T-helper 17 cell (primary cell): Measurements from ENCODE around the gene TTLL8. TPM values are rescaled to one million over a fixed set of nuclear protein-coding genes. Genes with fewer than 3 reads are reported as not detected.

Experiments used
- ATAC-seq: fragments of 150-1000 bp; cut with Tn5 transposase; 2 replicates; pipeline ENCODE4 v1.10.0; 2021; ENCODE audit warnings: mild to moderate bottlenecking, moderate library complexity
- DNase-seq, 3 donors: peaks; one replicate each; pipeline versions ENCODE4 v3.0.0 to v3.0.0-alpha.2; 2020 to 2021
- H3K9me3 ChIP-seq: one replicate; pipeline ENCODE4 v1.7.0; 2013; ENCODE audit warnings: low read length, mild to moderate bottlenecking; ENCODE audit not compliant: control insufficient read depth, poor library complexity, severe bottlenecking
- H3K27ac Mint-ChIP-seq: one replicate; pipeline ENCODE4 v1.8.0; 2022; ENCODE audit warnings: mild to moderate bottlenecking, moderate library complexity, mixed read lengths
- H3K27me3 Mint-ChIP-seq: one replicate; pipeline ENCODE4 v1.8.0; 2022; ENCODE audit warnings: mixed read lengths
- H3K36me3 Mint-ChIP-seq: one replicate; pipeline ENCODE4 v1.8.0; 2022; ENCODE audit warnings: low read depth, mixed read lengths
- H3K4me1 Mint-ChIP-seq: one replicate; pipeline ENCODE4 v1.8.0; 2022; ENCODE audit warnings: mild to moderate bottlenecking, mixed read lengths
- H3K4me3 Mint-ChIP-seq: one replicate; pipeline ENCODE4 v1.8.0; 2022; ENCODE audit warnings: mild to moderate bottlenecking, moderate library complexity, mixed read lengths
- total RNA-seq, 4 donors: library from RNA in 2 of 4; stranded (reverse) in 2 of 4; gene quantifications; one replicate each; pipeline ENCODE4 v1.2.3 and lab custom pipeline; 2022 to 2026

Gene TTLL8
- total RNA-seq, 2 donors from 2014 or later: not detected

DNA sequence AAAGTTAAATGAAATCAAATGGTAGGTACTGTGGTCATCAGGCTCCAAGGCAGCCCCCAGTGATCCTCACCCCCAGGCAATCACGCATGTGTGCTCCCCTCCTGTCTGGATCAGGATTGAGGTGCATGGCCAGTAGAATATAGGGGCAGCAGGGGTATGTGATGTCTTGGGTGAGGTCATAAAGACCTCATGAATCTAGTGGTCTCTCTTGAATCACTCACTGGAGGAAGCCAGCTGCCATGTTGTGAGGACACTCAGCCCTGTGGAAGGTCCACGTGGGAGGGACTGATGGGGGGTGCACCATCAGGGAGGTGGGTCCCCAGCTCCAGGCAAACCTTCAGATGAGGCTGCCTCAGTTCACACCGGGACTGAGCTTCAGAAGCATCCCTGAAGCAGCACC, 38.8 kb downstream of the TTLL8 start:
- Mint-ChIP-seq H3K4me3 (peak overlapping the region; percentile 0), H3K4me1 (peaks cover 15% of the 10 kb centered on the region), H3K27ac (no peak overlapping the region), H3K36me3 (peaks cover 2% of the 10 kb centered on the region), H3K27me3 (peaks cover 20% of the 10 kb centered on the region)
- ATAC-seq (no peak), DNase-seq (no peak)
- H3K9me3 ChIP-seq: no peaks in the 10 kb centered on the region

DNA sequence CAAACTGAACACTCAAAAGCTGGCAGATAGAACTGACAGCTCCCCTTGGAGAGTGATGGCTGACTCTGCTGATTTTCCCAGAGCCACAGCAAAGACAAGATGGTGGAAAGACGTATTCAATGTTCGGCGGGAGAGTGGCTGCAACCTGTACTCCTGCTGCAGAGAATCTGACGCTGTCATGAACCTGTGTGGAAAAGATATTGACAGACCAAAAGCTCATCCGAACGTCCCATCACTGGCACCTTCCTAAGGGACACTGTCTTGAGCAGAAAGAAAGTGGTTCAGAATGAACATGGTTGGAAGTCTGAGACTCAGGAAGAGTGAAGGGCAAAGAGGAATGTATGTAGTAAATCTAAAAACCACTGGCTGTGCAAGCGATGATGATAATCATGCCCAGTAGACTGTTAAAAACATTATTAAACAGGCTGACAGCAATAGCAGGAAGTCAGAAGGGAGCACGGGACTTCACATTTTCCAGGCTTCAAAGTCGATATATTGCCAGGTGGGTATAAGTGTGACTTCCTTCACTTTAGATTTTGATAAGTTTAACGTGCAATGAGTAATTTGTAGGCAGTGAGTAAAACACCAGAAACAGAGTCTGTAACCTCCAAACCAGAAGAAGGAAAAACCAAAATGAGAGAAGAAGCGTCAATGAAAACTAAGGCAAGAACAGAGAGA, 39.4 kb downstream of the TTLL8 start:
- Mint-ChIP-seq H3K36me3 (peaks cover 2% of the 10 kb centered on the region), H3K27ac (no peak overlapping the region), H3K4me1 (peaks cover 15% of the 10 kb centered on the region), H3K4me3 (peak overlapping the region; percentile 2), H3K27me3 (peaks cover 14% of the 10 kb centered on the region)
- no peak for DNase-seq
- no peaks in the 10 kb centered on the region for H3K9me3 ChIP-seq
- ATAC-seq: peak; percentile 64

DNA sequence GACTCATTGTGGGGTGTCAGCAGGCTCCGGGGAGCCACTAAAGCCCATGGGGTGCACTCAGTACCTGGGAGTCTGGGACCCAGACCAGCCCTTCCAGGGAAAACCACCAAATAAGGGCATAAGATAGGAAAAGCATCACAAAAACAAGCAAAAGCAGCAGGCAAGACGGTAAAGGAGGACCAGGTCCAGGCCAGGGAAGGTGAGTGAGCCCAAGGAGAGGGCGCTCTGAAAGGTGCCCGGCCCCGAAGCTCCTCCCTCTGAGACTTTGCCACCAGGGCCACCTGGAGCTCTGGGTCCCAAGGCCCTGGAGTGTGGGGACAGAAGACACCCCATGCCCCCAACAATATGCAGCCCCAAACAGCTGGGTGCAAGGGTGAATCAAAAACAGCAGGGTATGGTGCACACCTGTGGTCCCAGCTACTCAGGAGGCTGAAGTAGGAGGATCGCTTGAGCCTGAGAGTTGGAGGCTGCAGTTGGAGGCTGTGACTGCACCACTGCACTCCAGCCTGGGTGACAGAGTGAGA, 40.3 kb downstream of the TTLL8 start:
- peak overlapping the region; percentile 12 for H3K4me3 Mint-ChIP-seq
- H3K9me3 ChIP-seq: no peaks in the 10 kb centered on the region
- ATAC-seq (no peak), DNase-seq (no peak)
- H3K4me1 Mint-ChIP-seq: peaks cover 15% of the 10 kb centered on the region
- peaks cover 20% of the 10 kb centered on the region for H3K27me3 Mint-ChIP-seq
- H3K36me3 Mint-ChIP-seq: peaks cover 2% of the 10 kb centered on the region
- H3K27ac Mint-ChIP-seq: no peak overlapping the region

DNA sequence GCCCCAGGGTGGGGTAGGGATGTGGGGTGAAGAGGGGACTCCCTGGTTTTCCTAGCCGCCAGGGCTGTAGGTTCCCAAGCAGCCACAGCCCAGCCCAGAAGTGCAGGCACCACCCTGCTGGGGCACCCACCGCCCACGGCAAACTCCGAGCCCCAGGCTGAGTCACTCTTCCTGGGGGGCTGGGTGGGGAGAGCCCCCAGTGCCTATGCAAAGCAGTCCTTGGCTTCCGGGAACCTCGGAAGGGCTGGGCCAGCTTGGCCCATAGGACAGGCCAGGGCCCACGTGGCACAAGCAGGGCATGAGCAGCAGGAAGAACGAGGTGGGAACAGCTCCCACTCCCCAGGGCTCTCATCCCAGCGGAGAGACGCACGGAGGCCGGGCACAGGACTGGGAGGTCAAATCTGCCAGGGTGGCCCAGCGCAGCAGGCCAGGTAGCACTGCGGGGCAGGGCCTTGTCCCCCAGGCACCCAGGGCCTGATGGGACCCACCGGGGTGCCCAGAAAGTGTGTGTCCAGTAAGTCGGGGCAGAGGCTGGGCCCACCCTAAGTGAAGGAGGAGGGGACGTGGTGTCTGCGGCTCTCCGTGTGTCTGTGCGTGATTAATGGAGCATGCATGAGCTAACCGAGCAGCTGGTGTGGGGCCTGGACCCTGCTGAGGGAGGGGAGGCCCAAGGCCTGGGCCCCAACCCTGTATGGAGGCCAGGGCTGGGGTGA, 41.0 kb downstream of the TTLL8 start:
- Mint-ChIP-seq H3K27ac (no peak overlapping the region), H3K36me3 (peaks cover 2% of the 10 kb centered on the region), H3K4me3 (no peak overlapping the region), H3K27me3 (peaks cover 24% of the 10 kb centered on the region), H3K4me1 (peaks cover 15% of the 10 kb centered on the region)
- DNase-seq: no peak
- H3K9me3 ChIP-seq: no peaks in the 10 kb centered on the region
- peak; percentile 32 for ATAC-seq

DNA sequence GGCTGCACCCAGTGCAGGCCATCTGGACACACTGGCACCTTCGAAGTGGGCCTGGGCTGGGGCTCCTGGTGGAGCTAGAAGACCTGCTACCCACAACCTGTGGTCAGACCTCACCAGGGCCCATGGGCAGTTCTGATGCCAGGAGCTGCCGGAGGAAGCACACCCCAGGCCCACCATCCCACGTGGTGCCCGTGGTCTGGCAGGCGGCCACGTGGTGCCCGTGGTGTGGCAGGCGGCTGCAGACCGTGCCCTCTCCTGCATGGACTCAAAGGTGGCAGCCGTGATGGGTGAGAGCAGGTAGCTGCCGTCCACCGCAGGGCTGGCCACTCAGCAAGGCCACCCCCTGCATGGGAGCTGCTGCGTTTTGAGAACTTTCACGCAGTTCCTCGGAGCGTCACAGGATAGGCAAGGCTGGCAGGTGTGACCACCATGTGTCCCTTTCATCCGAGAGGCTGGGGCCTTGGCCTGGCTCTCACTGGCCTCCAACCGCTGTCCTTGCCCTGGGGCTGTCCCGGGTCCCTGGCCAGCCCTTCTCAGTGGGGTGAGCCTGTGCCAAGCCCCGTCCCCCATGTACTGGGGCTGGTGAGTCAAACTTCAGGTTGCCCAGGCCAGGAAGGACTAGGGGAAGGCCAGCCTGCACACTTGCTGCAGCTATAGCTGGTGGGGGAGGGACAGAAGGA, 41.6 kb downstream of the TTLL8 start:
- H3K9me3 ChIP-seq: no peaks in the 10 kb centered on the region
- H3K4me1 Mint-ChIP-seq: peaks cover 21% of the 10 kb centered on the region
- ATAC-seq (no peak), DNase-seq (no peak)
- H3K27me3 Mint-ChIP-seq: peaks cover 31% of the 10 kb centered on the region
- H3K4me3 Mint-ChIP-seq: no peak overlapping the region
- H3K36me3 Mint-ChIP-seq: peaks cover 4% of the 10 kb centered on the region
- no peak overlapping the region for H3K27ac Mint-ChIP-seq

DNA sequence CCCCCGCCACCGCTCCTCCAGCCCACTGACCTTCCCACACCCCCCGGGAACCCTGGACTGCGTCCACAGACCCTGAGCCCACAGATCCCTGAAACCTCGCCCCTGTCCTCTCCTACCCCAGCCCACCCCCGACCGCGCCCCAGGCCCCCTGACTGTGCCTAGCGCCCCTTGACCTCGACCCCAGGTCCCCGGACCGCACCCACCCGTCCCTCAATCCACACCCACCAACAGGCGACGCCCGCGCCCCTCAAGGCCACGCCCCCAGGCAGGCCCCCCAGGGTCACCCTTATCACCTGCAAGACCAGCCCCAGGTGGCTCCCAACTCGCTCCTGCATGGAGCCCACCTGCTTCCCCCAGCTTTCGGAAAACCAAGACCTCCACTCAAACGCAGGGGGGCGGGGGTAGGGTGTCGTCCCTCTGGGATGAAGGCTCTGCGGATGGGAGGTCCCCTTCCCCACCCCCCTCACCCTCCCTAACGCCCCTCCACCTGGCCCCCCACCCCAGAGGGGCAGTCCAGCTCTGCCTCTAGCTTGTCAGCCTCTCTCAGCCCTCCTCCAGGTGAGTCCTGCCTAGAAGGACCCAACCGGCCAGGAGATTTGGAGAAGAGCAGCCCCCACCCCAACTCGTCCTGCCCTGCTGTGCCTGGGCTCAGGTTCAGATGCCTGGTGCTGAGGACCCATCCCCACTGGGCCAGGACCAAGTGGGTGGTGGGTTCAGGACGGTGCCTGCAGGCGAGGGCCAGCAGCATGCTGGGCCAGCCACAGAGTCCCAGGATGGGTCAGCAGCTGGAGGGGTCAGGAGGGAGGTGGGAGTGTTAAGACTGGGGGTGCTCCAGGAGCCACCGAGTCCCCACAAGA, 42.4 kb downstream of the TTLL8 start:
- Mint-ChIP-seq H3K27ac (no peak overlapping the region), H3K36me3 (peaks cover 4% of the 10 kb centered on the region), H3K4me3 (peak overlapping the region; percentile 52), H3K27me3 (peaks cover 34% of the 10 kb centered on the region), H3K4me1 (peaks cover 23% of the 10 kb centered on the region)
- ATAC-seq: no peak
- H3K9me3 ChIP-seq: no peaks in the 10 kb centered on the region
- peak in 1 of 3 donors; percentile 7 for DNase-seq

DNA sequence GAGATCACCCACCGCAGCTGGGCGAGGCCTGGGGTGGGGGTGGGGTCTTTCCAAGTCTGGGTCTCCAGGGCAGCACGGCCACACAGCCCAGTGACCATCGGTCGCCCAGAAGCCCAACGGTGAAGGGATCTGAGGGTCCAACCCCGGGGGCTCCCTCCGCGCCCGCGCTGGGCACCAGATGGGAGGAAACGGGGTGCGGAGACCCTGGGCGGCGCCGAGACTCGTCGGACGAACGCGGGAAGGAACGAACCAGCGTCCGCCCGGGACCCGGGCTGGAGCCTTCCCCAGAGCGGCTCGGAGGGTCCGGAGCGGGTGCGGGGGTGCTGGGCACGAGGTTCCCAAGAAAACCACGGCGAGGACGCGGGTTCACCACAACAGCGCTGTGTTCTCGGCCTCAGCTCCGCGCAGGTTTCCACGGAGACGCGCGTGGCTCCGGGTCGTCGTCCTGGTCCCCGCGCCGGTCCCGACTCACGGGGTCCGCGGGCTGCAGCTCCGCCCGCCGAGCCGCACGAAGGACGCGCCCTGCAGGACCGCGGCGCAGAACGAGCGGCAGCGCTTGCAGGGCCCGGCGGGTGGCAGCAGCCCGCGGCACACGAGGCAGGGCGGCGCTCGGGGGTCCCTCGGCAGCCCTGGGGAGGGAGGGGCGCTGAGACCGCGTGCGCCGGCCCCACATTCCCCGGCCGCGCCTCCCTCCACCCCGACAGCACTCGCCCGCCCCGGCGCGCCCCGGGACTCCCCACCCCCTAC, 43.3 kb downstream of the TTLL8 start:
- Mint-ChIP-seq H3K36me3 (peaks cover 4% of the 10 kb centered on the region), H3K4me3 (peak overlapping the region; percentile 52)
- ATAC-seq: no peak

DNA sequence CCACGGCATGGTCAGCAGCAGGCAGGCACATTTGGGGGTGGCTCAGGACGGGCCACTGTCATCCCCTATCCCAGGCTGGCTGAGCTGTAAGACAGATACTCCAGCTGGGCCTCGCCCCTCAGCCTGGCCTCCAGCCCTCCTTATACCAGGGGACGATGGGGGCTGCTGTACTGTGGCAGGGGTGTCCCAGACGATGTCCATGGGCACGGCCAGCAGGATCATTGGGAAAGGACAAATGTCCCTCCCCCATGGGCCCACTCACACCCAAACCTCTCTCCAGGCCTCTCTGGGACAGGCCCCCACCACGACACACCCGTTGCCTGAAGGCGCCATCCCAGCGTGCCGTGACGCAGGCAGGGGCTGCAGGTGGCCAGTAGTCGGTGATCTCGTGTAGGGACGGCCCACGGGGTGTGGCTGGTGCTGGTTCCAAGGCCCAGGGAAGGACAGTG, 44.0 kb downstream of the TTLL8 start:
- Mint-ChIP-seq H3K4me3 (peak overlapping the region; percentile 28), H3K36me3 (peaks cover 4% of the 10 kb centered on the region), H3K27ac (no peak overlapping the region), H3K4me1 (peaks cover 22% of the 10 kb centered on the region), H3K27me3 (peaks cover 30% of the 10 kb centered on the region)
- no peak for DNase-seq
- no peak for ATAC-seq
- H3K9me3 ChIP-seq: no peaks in the 10 kb centered on the region

More for the DNA sequence above, 43.3 kb downstream of the TTLL8 start:
- H3K9me3 ChIP-seq: no peaks in the 10 kb centered on the region
- peak in 2 of 3 donors; percentile 8 to 17 for DNase-seq
- no peak overlapping the region for H3K27ac Mint-ChIP-seq
- peaks cover 34% of the 10 kb centered on the region for H3K27me3 Mint-ChIP-seq
- peaks cover 23% of the 10 kb centered on the region for H3K4me1 Mint-ChIP-seq

DNA sequence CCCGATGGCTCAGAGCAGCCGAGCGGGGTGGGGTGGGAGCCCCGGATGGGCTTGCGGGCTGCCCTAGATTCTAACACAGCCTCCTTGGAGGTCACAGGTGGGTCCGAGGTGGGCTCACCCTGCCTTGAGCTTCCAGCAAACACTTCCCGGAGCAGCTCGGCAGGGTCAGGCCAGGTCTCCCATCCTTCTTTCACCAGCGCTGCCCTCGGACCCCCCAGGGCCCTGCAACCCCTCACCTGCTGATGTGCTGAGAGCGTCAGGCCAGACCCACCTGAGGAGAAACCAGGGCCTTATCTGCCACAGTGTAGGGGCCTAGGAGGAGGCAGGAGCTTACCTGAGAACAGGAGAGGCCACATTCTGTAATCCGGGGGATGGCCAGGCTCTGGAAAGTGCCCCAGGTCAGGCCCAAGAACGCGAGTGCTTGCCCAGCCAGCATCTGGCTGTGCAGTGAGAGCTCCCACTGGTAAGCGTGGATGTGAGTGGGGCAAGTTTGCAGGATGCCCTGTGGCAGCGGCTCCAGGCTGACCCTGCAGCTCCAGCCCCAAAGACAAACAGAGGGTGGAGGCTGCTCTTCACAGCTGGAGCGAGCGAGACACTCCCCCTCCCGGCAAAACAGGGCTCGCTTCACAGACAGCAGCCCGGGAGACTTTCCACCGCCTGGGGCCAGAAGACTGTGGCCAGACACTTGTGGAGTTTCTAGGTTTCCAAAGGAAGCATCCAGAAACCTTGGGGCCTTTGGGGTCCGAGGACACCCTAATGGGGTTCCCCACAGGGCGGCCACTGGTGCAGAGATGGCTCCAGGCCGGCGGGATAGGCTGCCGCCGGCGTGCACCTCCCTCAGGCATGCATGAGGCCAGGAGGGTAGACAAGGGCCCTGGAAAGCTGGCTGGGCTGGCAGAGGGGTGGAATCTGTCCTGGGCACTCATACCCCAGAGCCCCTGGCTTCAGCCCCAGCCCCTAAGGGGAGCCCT, 45.6 kb downstream of the TTLL8 start, which contains the start of gene IL17REL:
IL17REL (minus strand) TSS at position 555 of the 971 bp plus-strand sequence; CDS start at position 436, 119 bp downstream.
- no peak for DNase-seq
- H3K9me3 ChIP-seq: no peaks in the 10 kb centered on the region
- Mint-ChIP-seq H3K4me3 (peak within 1 kb of the TSS; percentile 80), H3K27ac (peak within 1 kb of the TSS; percentile 71), H3K27me3 (peaks cover 33% of the 10 kb centered on the region), H3K4me1 (peaks cover 9% of the 10 kb centered on the region), H3K36me3 (peaks cover 2% of the 10 kb centered on the region)
- ATAC-seq: no peak

DNA sequence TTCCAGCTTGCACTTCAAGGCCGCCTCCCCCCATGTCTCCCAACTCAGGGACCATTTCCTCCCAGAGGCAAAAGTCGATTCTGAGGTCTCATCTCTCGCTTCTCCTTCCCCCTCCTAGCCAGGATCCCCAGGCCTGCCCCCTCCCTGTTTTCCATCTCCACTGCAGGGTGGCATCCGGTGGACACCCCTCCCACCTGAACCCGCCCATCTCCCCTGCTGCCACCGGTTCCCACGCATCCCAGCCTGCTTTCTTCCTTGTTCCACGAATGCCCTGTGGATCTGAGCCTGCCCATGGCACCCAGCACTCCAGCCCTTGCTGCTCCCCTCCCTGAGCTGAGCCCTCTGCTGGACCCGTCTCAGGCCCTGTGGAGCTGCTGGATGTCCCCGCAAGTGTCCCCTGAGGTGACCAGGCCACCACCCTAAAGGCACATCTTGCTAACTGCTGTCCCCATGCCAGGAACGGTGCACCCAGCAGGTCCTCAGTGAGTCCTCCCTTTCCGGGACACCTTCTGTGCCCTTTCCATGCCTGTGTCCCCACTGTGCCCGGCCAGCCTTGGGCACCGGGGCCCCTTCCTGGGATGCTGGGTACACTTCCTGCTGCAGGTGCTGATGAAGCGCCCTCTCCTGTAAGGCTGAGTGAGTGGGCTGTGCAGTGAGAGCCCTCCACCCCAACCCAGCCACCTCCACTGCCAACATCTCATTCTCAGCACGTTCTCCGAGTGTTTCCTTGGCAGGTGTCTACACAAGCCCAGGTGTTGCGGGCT, 46.5 kb downstream of the TTLL8 start:
- Mint-ChIP-seq H3K4me1 (peaks cover 8% of the 10 kb centered on the region), H3K27me3 (peaks cover 31% of the 10 kb centered on the region), H3K4me3 (peak overlapping the region; percentile 80), H3K27ac (peak overlapping the region; percentile 71), H3K36me3 (peaks cover 2% of the 10 kb centered on the region)
- ATAC-seq: no peak
- H3K9me3 ChIP-seq: no peaks in the 10 kb centered on the region
- peak in 1 of 3 donors; percentile 7 for DNase-seq
